NCI-H446 treated with DMSO at 0.1 percent for 48 hours (cell line): ENCODE measurements around the gene KRT81.

Experiments used
- DNase-seq: peaks from one replicate; lab custom pipeline; 2025; lab: John Stamatoyannopoulos, UW

The KRT81 gene

GRCh38 chr12:52291267-52291935, at the start of gene KRT81:
Gene KRT81, minus strand, starts transcription at chr12:52291534. Its CDS starts 69 bp downstream, at chr12:52291465.
- DNase-seq = no peak

- DNase-seq = peak; percentile 54
Measured at GRCh38 chr12:52338241-52338960, 47.1 kb upstream of the KRT81 start.

DNA sequence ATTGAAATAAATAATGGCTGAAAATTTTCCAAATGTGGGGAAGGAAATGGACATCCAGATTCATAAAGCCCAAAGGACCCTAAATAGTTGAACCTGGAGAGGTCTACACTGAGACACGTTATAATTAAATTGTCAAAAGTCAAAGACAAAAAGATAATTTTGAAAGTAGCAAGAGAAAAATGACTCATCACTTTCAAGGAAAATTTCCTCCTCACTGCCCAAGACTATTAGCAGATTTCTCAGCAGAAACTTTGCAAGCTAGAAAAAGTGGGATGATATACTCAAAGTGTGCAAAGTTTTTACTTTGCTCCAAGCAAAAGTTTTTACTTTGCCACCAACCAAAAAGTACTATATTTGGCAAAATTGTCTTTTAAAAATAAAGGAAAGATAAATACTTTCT, 45.7 kb upstream of the KRT81 start:
- DNase-seq = no peak

DNA sequence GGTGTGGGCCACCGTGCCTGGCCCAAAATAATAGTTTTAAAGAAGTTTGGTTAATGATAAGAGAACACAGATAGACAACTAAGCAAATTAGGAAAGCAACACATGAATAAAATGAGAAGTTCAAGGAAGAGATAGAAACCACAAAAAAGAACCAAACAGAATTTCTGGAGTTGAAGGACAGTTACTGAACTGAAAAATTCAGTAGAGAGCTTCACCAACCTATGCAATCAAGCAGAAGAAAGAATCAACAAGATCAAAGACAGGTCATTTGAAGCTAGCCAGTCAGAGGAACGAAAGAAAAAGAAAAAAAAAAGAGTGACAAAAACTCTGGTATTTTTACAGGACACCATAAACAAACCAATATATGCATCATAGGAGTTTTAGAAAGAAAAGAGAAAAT, 45.3 kb upstream of the KRT81 start:
- DNase-seq = no peak

- peak; percentile 87 for DNase-seq
Measured at GRCh38 chr12:52335598-52336262, 44.4 kb upstream of the KRT81 start.

GRCh38 chr12:52334185-52334584, 42.9 kb upstream of the KRT81 start:
- no peak for DNase-seq

- DNase-seq = no peak
Measured at GRCh38 chr12:52333321-52333720, 42.0 kb upstream of the KRT81 start.

- DNase-seq = no peak
Measured at GRCh38 chr12:52332381-52332780, 41.0 kb upstream of the KRT81 start.

GRCh38 chr12:52331833-52332232, 40.5 kb upstream of the KRT81 start:
- no peak for DNase-seq

DNA sequence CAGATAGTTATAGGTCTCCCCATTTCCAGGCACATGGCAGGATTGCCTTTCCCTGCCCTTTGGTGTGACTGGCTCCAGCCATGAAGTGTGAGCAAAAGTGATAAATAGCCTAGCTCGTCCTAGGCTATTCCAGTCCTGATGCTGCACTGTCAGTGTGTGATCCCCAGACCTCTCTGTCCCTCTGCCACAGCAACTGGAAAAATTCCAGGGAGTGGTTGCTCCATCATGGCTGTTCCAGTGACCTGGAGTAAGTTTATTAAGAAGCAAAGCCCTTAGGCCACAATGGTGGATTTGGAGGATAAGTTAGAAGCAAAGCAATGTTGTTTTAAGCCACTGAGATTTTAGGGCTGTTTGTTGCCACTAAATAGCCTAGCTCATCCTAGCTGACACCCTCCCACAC, 39.7 kb upstream of the KRT81 start:
- DNase-seq = no peak

DNA sequence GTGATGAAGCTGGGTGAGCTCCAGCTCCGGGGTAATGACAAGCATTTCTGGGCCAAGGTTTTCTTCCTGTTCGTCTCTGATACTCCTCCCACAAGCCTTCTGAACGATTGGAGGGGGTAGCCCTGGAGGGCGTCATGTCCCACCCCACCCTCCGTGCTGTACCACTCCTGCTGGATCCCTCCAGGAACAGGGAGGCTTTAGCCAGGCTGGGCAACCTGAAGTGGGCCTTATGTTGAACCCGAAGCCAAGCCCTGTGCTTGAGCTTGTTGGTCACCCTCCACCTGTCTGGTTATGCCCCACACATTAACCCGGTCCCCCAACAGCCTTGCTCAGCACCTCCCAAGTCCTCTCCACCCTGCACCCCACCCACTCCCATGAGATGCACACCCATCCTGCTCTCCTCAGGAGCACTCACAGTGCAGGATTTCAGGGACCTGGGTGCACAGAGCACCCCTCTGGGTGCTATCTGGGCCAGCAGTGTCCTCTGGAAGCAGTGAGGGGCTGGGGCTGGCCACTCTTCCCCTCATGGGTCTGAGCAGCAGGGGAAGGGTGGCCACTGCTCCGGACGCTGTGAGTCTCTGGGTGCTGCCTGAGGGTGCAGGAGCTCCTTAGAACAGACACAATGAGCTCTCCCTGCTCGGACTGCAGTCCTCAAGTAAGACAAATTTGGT, 36.6 kb upstream of the KRT81 start:
- DNase-seq = no peak

DNA sequence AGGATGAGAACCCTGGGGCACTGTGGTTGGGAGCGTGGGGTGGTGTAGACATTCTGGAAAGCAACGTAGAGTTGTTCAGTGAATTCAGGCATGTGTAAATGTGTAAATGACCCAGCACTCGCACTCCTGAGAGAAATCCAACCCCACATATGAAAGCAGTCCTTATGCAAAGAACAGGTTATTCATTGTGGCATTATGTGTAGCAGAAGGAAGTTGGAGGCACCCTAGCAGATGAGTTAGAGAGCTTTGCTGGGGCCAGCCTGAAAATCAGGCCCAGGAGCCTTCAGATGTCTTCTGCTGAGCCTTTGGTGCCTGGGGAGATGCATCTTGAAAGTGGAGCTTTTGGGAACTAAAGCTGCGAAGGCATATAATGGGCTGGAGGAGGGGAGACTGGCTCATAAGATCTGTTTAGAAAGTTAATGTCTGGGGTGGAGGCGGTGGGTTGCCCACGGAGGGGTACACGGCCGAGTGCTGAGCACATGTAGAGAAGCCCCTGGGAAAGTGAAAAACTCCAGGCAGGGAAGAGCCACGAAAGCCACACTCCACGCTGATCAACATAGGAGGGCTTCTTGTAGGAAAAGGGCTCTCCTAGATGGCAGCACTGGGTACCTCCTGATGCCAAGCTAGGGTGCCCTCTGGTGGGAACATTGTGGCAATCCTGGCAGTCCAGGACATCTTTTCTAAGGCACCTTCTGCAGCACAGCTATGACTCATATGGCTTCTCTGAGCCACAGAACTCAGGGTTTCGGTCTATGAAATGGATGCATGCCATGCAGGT, 35.9 kb upstream of the KRT81 start:
- peak; percentile 80 for DNase-seq

DNA sequence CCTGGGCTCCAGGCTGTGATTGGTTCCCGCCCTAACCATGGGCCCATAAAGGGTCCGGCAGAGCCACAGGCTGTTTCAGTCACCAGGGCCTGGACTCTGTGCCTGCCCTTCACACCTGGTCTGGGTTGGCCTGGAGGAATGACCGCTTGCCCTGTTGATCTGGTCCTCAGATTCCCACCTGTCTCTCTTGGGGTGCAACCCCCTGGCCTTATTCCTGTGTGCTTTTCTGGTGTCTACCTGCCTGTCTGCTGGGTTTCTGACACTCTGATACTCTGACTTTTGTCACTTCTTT, 32.8 kb upstream of the KRT81 start:
- no peak for DNase-seq

DNA sequence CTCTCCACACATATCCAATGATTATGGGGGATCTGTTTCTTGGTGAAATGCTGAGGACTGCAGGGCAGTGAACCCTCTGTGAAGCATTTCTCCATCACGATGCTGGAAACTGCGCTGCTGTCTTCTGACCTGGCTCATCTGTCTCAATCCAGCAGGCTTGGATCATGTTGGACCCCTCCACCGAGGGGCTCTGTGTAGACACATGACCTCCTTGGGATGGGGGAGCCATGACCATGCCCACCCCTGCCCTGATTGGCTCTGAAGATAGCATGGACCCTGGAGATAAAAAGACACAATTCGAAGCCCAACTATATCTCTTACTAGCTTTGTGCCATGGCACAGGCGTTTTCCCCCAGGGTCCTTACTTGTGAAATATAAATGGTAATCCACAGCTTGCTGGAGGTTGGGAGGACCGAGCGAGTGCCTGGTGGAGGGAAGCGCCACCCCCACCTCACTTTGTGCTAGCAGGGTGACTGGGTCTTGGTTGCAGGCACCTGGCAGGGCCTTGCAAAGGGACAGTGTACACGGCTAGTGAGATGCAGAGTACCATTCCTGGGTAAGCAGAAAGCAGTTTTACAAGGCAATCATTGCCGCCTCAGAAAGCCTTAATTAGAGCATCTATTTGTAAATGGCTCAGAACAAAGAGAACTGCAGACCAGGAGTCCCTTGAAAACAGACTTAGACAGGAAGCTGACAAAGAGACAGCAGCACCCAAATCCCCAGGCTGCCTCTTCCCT, 32.2 kb upstream of the KRT81 start:
- DNase-seq = no peak

GRCh38 chr12:52323001-52323400, 31.7 kb upstream of the KRT81 start:
- no peak for DNase-seq

DNA sequence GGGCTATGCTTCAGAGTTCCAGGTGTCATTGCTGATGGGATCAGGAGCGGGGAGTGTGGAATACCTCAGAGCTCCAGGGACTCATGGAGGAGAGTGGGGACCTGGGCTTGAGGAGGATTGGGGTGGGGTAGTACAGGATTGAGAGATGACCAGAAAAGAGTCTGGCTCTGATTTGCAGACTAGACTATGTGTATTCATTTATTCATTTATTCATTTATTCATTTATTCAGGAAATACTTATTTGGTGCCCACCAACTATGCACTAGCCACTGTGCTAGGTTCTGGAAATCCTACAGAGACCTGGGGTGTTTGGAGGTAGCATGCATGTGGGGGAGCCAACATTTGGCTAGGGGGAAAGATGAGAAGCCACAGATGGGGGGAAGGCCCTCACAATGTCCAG, 30.7 kb upstream of the KRT81 start:
- no peak for DNase-seq

DNA sequence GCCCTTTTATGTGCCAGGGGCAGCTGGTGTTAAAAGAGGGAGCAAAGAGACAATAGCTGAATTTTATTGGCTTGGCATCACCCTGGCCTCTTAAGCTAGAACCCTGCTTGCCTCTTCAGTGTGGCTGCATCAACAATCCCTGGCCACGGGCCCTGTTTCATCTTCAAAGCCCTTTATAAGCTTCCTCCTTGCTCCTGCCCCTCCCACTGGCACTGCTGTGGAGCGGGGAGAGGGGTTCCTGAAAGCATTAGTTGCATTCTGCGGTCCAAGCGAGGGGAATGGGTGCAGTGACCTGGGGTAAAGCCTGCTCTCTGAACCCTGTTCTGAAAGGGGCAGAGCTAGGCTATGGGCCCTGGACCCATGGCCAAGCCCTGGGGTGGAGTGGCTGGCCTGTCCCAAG, 30.1 kb upstream of the KRT81 start:
- DNase-seq = no peak

DNA sequence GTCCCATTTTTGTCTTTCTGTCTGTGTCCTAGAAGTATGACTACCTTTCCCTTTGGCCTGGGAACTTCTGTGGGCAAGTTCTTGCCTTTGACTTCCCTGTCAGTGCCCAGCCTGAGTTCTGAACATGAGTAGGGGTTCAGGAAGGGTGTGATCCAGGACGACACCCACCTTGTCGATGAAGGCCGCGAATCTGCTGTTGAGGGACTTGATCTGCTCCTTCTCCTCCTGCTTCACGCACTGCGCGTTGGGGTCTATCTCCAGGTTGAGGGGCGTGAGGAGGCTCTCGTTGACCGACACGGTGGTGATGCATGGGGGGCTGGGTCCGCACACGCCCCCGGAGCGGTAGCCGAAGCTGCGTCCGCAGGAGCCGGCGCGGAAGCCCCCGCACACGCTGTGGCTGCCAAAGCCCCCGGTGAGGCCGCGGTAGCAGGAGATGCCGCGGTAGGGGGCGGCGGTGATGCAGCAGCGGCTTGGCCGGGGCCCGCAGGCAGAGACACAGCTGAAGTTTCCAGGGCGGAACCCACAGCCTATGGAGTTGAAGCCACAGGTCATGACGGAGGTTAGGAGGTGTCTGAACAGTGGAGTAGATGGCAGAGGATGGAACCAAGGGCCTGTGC, 29.6 kb upstream of the KRT81 start, which contains the start of gene KRT83:
Gene KRT83 (minus strand): TSS at position 615 of the 617 bp plus-strand sequence. CDS start 63 bp downstream, at position 552.
- DNase-seq = no peak

- DNase-seq = no peak
Measured at GRCh38 chr12:52319097-52319496, 27.8 kb upstream of the KRT81 start.

- no peak for DNase-seq
Measured at GRCh38 chr12:52318241-52318990, 27.1 kb upstream of the KRT81 start.
